ENCODE measurements around the gene SLC44A5.

- TF ChIP-seq, protein P1, sequence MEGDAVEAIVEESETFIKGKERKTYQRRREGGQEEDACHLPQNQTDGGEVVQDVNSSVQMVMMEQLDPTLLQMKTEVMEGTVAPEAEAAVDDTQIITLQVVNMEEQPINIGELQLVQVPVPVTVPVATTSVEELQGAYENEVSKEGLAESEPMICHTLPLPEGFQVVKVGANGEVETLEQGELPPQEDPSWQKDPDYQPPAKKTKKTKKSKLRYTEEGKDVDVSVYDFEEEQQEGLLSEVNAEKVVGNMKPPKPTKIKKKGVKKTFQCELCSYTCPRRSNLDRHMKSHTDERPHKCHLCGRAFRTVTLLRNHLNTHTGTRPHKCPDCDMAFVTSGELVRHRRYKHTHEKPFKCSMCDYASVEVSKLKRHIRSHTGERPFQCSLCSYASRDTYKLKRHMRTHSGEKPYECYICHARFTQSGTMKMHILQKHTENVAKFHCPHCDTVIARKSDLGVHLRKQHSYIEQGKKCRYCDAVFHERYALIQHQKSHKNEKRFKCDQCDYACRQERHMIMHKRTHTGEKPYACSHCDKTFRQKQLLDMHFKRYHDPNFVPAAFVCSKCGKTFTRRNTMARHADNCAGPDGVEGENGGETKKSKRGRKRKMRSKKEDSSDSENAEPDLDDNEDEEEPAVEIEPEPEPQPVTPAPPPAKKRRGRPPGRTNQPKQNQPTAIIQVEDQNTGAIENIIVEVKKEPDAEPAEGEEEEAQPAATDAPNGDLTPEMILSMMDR (IDR thresholded peaks at IDR 0.05; ENCODE audit: low read depth, low read length) = no peak
- TF ChIP-seq MAX (IDR thresholded peaks at IDR 0.05; ENCODE audit: low read depth, low read length) (no peak), POLR2A (IDR thresholded peaks at IDR 0.05; ENCODE audit: extremely low read depth, insufficient read length) (no peak)
Observed at GRCh38 chr1:75198163-75198562, 412.8 kb downstream of the SLC44A5 start.
